ENCODE data around the gene UNG. TPM values are rescaled to one million over a fixed set of nuclear protein-coding genes. Genes with fewer than 3 reads are reported as not detected.

Gene UNG
- total RNA-seq, 2 donors from 2014 or later: 39.6 to 59.3 TPM

DNA sequence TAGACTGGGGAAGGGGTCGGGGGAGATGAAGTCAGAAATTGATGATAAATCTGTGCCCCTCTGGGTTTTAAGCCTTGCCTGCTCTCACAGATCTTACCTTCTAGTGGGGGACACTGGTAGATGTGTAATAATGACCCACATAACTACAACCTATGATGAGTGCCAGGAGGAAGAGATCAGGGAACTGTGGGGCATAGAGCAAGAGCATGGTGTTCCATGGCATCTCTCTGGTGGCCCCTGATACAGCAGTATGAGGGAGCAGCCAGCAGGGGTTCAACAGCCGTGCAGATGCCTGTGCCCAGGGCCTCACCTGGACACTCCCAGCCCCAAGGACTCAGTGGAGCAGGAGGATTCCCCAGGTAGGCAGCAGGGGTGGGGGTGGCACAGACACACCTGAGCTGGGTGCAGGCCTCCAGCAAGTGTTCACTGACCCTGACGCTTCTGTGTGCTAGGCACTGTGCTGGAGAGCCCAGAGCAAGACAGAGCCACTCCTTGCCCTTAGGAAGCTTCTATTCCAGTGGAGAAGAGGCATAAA is 24.0 kb downstream of the UNG start:
- no peak for TF ChIP-seq CTCF (IDR thresholded peaks at IDR 0.05)
- Histone ChIP-seq H3K27ac (no peak overlapping the region), H3K9me3 (no peaks in the 10 kb centered on the region), H3K36me3 (no peaks in the 10 kb centered on the region), H3K27me3 (replicated peaks; ENCODE audit: insufficient read depth) (no peaks in the 10 kb centered on the region), H3K4me1 (replicated peaks) (peaks cover under 1% of the 10 kb centered on the region), H3K4me3 (no peak overlapping the region)
- intact Hi-C loops (cut with DNase I): no loop called here
- 92% methylated on average over 3 of the region's 3 CpGs for WGBS
- no peak for DNase-seq (ENCODE audit: low spot score)

DNA sequence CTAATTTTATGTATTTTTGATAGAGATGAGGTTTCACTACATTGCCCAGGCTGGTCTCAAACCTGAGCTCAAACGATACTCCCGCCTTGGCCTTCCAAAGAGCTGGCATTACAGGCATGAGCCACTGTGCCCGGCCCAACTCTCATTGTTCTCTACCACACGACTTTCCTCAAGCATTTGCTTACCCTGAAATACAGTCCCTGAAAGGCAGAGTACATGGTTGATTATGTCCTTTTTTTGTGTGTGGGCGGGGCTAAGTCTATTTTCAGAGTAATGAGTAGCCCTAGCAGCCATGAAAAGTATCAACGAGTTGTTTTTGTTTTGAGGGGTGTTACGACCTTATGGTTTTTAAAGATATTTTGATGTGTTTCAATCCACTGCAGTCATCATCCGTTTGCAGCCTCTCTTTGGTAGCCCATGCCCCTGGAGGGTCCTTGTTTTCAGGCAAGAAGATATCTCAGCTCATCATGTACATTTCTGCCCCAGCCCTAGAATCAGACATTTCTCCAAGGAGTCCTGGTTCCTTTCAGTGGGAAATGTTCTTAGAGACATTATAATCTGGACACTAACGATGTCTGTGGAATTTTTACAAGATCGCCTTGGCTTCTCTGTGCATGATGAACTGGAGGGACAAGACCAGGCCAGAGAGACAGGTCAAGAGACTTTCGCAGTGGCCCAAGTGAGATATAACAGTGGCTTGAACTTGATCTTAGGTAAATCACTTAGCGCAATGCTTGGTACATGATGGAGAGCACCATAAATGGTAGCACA is 27.7 kb downstream of the UNG start:
- WGBS: 69% methylated on average over 12 of the region's 12 CpGs
- intact Hi-C loops (cut with DNase I): no loop called here
- TF ChIP-seq POLR2AphosphoS5 (IDR thresholded peaks at IDR 0.05) (no peak), CTCF (IDR thresholded peaks at IDR 0.05) (no peak), POLR2A (IDR thresholded peaks at IDR 0.05) (no peak)
- no peaks in the 10 kb centered on the region for H3K36me3 ChIP-seq
- no peak overlapping the region for H3K27ac ChIP-seq
- DNase-seq (ENCODE audit: low spot score): no peak
- H3K4me1 ChIP-seq (replicated peaks): no peaks in the 10 kb centered on the region
- no peaks in the 10 kb centered on the region for H3K27me3 ChIP-seq (replicated peaks; ENCODE audit: insufficient read depth)
- H3K9me3 ChIP-seq: no peaks in the 10 kb centered on the region
- no peak overlapping the region for H3K4me3 ChIP-seq

GRCh38 chr12:109125791-109126190 is 28.4 kb downstream of the UNG start:
- Histone ChIP-seq H3K4me1 (replicated peaks) (no peaks in the 10 kb centered on the region), H3K27me3 (replicated peaks; ENCODE audit: insufficient read depth) (no peaks in the 10 kb centered on the region), H3K4me3 (no peak overlapping the region), H3K36me3 (no peaks in the 10 kb centered on the region), H3K9me3 (no peaks in the 10 kb centered on the region), H3K27ac (no peak overlapping the region)
- DNase-seq (ENCODE audit: low spot score): no peak
- WGBS: 68% methylated on average over 7 of the region's 7 CpGs
- no peak for TF ChIP-seq POLR2A (IDR thresholded peaks at IDR 0.05)
- no peak for TF ChIP-seq POLR2AphosphoS5 (IDR thresholded peaks at IDR 0.05)
- TF ChIP-seq CTCF (IDR thresholded peaks at IDR 0.05): no peak
- intact Hi-C loops (cut with DNase I): no loop called here

DNA sequence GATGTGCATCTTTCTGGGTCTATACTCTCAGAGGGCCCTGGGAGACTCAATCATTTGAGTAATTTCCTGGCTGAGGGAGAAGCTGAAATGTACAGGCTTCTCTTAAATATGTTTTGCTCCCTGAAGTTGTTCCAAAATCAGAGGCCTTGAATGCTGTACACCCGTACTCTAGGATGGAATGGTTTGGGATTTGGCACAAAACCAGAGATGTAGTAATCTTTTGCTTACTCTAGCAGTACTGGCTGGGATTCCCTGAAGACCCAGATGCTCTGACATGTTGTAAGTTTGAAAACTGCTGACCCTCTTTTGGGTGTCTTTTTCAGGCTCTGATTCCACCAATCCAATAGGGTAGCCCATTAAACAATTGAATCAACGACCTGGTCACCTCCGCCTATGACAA is 29.4 kb downstream of the UNG start:
- Histone ChIP-seq H3K9me3 (no peaks in the 10 kb centered on the region), H3K27ac (no peak overlapping the region), H3K4me3 (no peak overlapping the region), H3K27me3 (replicated peaks; ENCODE audit: insufficient read depth) (no peaks in the 10 kb centered on the region), H3K36me3 (no peaks in the 10 kb centered on the region), H3K4me1 (replicated peaks) (no peaks in the 10 kb centered on the region)
- no peak for TF ChIP-seq CTCF (IDR thresholded peaks at IDR 0.05)
- TF ChIP-seq POLR2A (IDR thresholded peaks at IDR 0.05): no peak
- TF ChIP-seq POLR2AphosphoS5 (IDR thresholded peaks at IDR 0.05): no peak
- intact Hi-C loops (cut with DNase I): no loop called here
- no peak for DNase-seq (ENCODE audit: low spot score)
- WGBS: 66% methylated on average over 3 of the region's 3 CpGs
